Suprapubic skin (tissue), 4 donors: ENCODE results near the gene CEP43.

ENCODE experiments used
- EP300 ChIP-seq: sonication (generic); formaldehyde crosslinking; IDR thresholded peaks from one replicate; pipeline ENCODE4 v1.6.1; 2017; ENCODE audit warnings: antibody characterized with exemption
- POLR2A ChIP-seq, 2 donors: fragments of 450-650 bp; IDR thresholded peaks; one replicate each; pipeline ENCODE4 v1.6.1; 2017; ENCODE audit warnings: antibody characterized with exemption in 2 of 2, mild to moderate bottlenecking in 2 of 2, moderate library complexity in 2 of 2
- POLR2AphosphoS5 ChIP-seq, 3 donors: sonication (generic); formaldehyde crosslinking; IDR thresholded peaks; one replicate each; pipeline ENCODE4 v1.6.1; 2017; ENCODE audit warnings: antibody characterized with exemption in 3 of 3
- TF ChIP-seq, protein P1 (sequence below), 2 donors: fragments of 200-600 bp in 1 of 2; fragments of 450-650 bp in 1 of 2; sonication (generic) in 1 of 2; IDR thresholded peaks; one replicate each; pipeline ENCODE4 v1.5.1; 2016 to 2019; ENCODE audit warnings: antibody characterized with exemption in 2 of 2, mild to moderate bottlenecking in 1 of 2, moderate library complexity in 1 of 2

DNA sequence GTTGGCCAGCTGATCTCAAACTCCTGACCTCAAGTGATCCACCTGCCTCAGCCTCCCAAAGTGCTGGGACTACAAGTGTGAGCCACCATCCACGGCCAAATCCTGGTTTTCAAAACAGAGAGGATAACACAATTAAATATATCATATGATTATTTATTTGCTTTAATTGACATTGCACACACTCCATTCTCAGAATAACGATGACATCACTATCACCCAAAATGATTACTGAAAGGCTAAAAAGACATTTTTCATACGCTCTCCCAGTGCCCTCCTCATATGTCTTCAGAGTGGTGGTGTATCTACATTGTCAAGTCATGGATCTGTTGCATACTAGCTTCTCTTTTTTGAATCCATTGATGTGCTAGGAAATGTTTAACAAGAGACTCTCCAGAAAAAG lies 18.5 kb upstream of the CEP43 start:
- TF ChIP-seq, protein P1, sequence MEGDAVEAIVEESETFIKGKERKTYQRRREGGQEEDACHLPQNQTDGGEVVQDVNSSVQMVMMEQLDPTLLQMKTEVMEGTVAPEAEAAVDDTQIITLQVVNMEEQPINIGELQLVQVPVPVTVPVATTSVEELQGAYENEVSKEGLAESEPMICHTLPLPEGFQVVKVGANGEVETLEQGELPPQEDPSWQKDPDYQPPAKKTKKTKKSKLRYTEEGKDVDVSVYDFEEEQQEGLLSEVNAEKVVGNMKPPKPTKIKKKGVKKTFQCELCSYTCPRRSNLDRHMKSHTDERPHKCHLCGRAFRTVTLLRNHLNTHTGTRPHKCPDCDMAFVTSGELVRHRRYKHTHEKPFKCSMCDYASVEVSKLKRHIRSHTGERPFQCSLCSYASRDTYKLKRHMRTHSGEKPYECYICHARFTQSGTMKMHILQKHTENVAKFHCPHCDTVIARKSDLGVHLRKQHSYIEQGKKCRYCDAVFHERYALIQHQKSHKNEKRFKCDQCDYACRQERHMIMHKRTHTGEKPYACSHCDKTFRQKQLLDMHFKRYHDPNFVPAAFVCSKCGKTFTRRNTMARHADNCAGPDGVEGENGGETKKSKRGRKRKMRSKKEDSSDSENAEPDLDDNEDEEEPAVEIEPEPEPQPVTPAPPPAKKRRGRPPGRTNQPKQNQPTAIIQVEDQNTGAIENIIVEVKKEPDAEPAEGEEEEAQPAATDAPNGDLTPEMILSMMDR (IDR thresholded peaks at IDR 0.05): no peak
- TF ChIP-seq POLR2A (IDR thresholded peaks at IDR 0.05): no peak
- no peak for TF ChIP-seq EP300
- TF ChIP-seq POLR2AphosphoS5 (IDR thresholded peaks at IDR 0.05): no peak
